ENCODE measurements around the gene MOV10. TPM values are rescaled to one million over a fixed set of nuclear protein-coding genes. Genes with fewer than 3 reads are reported as not detected.
A peak's percentile ranks its signal among the peaks of the same experiment; 100 is the strongest.

The MOV10 gene
- total and polyA plus RNA-seq, 9 of the 15 experiments (the other 6 are each of a cell fraction or from before 2014, with no cell fraction given) = 16.7 to 105 (median 49.5) TPM

DNA sequence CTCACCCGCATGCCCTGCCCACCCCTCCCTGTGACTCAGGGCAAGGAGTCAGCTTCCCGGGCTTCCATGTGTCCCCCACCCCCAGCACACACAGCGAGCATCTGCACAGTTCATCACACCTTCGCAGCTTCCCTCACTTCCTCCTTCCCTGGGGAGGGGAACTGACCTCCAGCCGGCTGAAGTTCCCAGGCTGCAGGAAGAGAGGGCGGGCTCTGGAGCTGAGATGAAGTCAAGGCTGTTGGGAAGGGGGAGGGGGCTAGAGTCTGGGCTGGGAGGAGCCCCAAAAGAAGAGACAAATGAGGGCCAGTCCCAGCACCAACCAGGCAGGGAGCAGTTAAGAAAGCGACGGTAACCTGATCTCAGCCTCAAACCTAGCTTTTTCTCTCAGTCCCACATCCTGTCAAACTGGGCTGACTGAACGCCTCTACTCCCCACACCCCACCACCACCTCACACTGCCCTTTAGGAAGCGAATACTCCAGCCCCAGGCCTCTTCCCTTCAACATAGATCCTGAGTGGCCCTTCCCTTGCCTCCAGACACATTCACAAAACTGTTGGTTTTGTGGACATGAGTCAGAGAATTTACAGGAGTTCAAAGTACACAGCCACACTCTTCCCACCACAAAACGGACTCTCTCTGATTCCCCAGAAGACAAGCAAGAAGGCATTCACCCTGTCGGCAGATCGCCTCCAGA lies 30.6 kb downstream of the MOV10 start (continued):
- TF ChIP-seq, protein P1, sequence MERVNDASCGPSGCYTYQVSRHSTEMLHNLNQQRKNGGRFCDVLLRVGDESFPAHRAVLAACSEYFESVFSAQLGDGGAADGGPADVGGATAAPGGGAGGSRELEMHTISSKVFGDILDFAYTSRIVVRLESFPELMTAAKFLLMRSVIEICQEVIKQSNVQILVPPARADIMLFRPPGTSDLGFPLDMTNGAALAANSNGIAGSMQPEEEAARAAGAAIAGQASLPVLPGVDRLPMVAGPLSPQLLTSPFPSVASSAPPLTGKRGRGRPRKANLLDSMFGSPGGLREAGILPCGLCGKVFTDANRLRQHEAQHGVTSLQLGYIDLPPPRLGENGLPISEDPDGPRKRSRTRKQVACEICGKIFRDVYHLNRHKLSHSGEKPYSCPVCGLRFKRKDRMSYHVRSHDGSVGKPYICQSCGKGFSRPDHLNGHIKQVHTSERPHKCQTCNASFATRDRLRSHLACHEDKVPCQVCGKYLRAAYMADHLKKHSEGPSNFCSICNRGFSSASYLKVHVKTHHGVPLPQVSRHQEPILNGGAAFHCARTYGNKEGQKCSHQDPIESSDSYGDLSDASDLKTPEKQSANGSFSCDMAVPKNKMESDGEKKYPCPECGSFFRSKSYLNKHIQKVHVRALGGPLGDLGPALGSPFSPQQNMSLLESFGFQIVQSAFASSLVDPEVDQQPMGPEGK (CRISPR knock-in tag; IDR thresholded peaks at IDR 0.05; ENCODE audit: borderline replicate concordance) = no peak
- TF ChIP-seq KDM1A (IDR thresholded peaks at IDR 0.05) = peak in 1 of 2 experiments; percentile 36; a peak in 1 of 4 replicates
- TF ChIP-seq SMAD1 (IDR thresholded peaks at IDR 0.05; ENCODE audit: low read depth, low read length, partially characterized antibody) = no peak
- TF ChIP-seq SMAD2 (IDR thresholded peaks at IDR 0.05; ENCODE audit: low read depth, low read length) = no peak
- TF ChIP-seq CBX2 (IDR thresholded peaks at IDR 0.05; ENCODE audit: insufficient read depth, low read length, poor library complexity, severe bottlenecking) = no peak
- TF ChIP-seq ETS1 (conservative IDR thresholded peaks at IDR 0.05; ENCODE audit: control insufficient read depth, low read depth, low read length) = peak; percentile 49; the same call in 1 of the 2 replicates
- peak; percentile 78 for TF ChIP-seq CREM (IDR thresholded peaks at IDR 0.05; ENCODE audit: low read depth)
- TF ChIP-seq TEAD1 (CRISPR knock-in tag; IDR thresholded peaks at IDR 0.05) = no peak
- peak; percentile 66; the same call in 1 of the 2 replicates for TF ChIP-seq ESRRA (IDR thresholded peaks at IDR 0.05; ENCODE audit: borderline replicate concordance, low read depth)
- TF ChIP-seq ZNF76 (CRISPR knock-in tag; IDR thresholded peaks at IDR 0.05; ENCODE audit: borderline replicate concordance) = no peak
- TF ChIP-seq, protein P2, sequence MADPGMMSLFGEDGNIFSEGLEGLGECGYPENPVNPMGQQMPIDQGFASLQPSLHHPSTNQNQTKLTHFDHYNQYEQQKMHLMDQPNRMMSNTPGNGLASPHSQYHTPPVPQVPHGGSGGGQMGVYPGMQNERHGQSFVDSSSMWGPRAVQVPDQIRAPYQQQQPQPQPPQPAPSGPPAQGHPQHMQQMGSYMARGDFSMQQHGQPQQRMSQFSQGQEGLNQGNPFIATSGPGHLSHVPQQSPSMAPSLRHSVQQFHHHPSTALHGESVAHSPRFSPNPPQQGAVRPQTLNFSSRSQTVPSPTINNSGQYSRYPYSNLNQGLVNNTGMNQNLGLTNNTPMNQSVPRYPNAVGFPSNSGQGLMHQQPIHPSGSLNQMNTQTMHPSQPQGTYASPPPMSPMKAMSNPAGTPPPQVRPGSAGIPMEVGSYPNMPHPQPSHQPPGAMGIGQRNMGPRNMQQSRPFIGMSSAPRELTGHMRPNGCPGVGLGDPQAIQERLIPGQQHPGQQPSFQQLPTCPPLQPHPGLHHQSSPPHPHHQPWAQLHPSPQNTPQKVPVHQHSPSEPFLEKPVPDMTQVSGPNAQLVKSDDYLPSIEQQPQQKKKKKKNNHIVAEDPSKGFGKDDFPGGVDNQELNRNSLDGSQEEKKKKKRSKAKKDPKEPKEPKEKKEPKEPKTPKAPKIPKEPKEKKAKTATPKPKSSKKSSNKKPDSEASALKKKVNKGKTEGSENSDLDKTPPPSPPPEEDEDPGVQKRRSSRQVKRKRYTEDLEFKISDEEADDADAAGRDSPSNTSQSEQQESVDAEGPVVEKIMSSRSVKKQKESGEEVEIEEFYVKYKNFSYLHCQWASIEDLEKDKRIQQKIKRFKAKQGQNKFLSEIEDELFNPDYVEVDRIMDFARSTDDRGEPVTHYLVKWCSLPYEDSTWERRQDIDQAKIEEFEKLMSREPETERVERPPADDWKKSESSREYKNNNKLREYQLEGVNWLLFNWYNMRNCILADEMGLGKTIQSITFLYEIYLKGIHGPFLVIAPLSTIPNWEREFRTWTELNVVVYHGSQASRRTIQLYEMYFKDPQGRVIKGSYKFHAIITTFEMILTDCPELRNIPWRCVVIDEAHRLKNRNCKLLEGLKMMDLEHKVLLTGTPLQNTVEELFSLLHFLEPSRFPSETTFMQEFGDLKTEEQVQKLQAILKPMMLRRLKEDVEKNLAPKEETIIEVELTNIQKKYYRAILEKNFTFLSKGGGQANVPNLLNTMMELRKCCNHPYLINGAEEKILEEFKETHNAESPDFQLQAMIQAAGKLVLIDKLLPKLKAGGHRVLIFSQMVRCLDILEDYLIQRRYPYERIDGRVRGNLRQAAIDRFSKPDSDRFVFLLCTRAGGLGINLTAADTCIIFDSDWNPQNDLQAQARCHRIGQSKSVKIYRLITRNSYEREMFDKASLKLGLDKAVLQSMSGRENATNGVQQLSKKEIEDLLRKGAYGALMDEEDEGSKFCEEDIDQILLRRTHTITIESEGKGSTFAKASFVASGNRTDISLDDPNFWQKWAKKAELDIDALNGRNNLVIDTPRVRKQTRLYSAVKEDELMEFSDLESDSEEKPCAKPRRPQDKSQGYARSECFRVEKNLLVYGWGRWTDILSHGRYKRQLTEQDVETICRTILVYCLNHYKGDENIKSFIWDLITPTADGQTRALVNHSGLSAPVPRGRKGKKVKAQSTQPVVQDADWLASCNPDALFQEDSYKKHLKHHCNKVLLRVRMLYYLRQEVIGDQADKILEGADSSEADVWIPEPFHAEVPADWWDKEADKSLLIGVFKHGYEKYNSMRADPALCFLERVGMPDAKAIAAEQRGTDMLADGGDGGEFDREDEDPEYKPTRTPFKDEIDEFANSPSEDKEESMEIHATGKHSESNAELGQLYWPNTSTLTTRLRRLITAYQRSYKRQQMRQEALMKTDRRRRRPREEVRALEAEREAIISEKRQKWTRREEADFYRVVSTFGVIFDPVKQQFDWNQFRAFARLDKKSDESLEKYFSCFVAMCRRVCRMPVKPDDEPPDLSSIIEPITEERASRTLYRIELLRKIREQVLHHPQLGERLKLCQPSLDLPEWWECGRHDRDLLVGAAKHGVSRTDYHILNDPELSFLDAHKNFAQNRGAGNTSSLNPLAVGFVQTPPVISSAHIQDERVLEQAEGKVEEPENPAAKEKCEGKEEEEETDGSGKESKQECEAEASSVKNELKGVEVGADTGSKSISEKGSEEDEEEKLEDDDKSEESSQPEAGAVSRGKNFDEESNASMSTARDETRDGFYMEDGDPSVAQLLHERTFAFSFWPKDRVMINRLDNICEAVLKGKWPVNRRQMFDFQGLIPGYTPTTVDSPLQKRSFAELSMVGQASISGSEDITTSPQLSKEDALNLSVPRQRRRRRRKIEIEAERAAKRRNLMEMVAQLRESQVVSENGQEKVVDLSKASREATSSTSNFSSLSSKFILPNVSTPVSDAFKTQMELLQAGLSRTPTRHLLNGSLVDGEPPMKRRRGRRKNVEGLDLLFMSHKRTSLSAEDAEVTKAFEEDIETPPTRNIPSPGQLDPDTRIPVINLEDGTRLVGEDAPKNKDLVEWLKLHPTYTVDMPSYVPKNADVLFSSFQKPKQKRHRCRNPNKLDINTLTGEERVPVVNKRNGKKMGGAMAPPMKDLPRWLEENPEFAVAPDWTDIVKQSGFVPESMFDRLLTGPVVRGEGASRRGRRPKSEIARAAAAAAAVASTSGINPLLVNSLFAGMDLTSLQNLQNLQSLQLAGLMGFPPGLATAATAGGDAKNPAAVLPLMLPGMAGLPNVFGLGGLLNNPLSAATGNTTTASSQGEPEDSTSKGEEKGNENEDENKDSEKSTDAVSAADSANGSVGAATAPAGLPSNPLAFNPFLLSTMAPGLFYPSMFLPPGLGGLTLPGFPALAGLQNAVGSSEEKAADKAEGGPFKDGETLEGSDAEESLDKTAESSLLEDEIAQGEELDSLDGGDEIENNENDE (IDR thresholded peaks at IDR 0.05; ENCODE audit: low read depth, low read length) = no peak
- no peak for TF ChIP-seq NR2F6 (CRISPR knock-in tag; IDR thresholded peaks at IDR 0.05)
- TF ChIP-seq MCM2 (IDR thresholded peaks at IDR 0.05; ENCODE audit: low read depth) = no peak
